H1 (cell line): ENCODE measurements around the gene BRSK2. TPM values are rescaled to one million over a fixed set of nuclear protein-coding genes. Genes with fewer than 3 reads are reported as not detected.

Source experiments
- TAF1 ChIP-seq: IDR thresholded peaks from 2 replicates; pipeline ENCODE4 v1.6.1; 2011; ENCODE audit warnings: mild to moderate bottlenecking, low read depth, low read length
- polyA plus RNA-seq, 7 experiments: library from polyadenylated mRNA; depleted of rRNA in 3 of 7; stranded (reverse) in 5 of 7; unstranded in 2 of 7; fragments of >200 nt in 5 of 7; fragments of 200-250 nt in 2 of 7; gene quantifications; 1 replicate in 5 of 7; 2 replicates in 1 of 7; 4 replicates in 1 of 7; pipeline versions ENCODE4 v1.2.1 to v1.2.3, GENCODE V29; 2011 to 2013; ENCODE audit warnings: missing spikeins in 2 of 7, mixed read lengths in 2 of 7
- total RNA-seq: library from RNA; stranded (reverse); fragmentation: NEBNext Ultra II Directional; extraction: Animal tissue kit (Norgen Biotek cat#: 25700); gene quantifications from 2 replicates; pipeline ENCODE4 v1.2.1, GENCODE V29; 2021
- TF ChIP-seq, protein P1 (sequence below): IDR thresholded peaks from 2 replicates; pipeline ENCODE4 v1.6.1; 2012; ENCODE audit warnings: low read length, inconsistent platforms

The BRSK2 gene
- total and polyA plus RNA-seq, 2 of the 8 experiments (the other 6 are each of a cell fraction or from before 2014, with no cell fraction given) = 17.3 to 27.1 TPM

GRCh38 chr11:1382831-1383607 lies 6.7 kb upstream of the BRSK2 start (continued):
- TF ChIP-seq, protein P1, sequence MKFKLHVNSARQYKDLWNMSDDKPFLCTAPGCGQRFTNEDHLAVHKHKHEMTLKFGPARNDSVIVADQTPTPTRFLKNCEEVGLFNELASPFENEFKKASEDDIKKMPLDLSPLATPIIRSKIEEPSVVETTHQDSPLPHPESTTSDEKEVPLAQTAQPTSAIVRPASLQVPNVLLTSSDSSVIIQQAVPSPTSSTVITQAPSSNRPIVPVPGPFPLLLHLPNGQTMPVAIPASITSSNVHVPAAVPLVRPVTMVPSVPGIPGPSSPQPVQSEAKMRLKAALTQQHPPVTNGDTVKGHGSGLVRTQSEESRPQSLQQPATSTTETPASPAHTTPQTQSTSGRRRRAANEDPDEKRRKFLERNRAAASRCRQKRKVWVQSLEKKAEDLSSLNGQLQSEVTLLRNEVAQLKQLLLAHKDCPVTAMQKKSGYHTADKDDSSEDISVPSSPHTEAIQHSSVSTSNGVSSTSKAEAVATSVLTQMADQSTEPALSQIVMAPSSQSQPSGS = no peak
- TF ChIP-seq TAF1 = peak; percentile 50; the same call in 1 of the 2 replicates
